Vagina (tissue), 2 donors: ENCODE data around the gene RASA3. TPM values are rescaled to one million over a fixed set of nuclear protein-coding genes. Genes with fewer than 3 reads are reported as not detected.
A peak's percentile ranks its signal among the peaks of the same experiment; 100 is the strongest.

ENCODE experiments used
- DNase-seq, 2 donors: peaks; one replicate each; pipeline ENCODE4 v3.0.0-alpha.2; 2017; ENCODE audit errors: extremely low spot score in 2 of 2
- H3K27ac ChIP-seq: fragments of 200-600 bp; sonication (generic); one replicate; pipeline ENCODE4 v1.5.1; 2019
- H3K27me3 ChIP-seq: fragments of 200-600 bp; sonication (generic); one replicate; pipeline ENCODE4 v1.5.1; 2019
- H3K36me3 ChIP-seq, 2 donors: fragments of 200-600 bp; sonication (generic); one replicate each; pipeline ENCODE4 v1.5.1; 2017 to 2019
- H3K4me1 ChIP-seq: fragments of 200-600 bp; sonication (generic); one replicate; pipeline ENCODE4 v1.5.1; 2019
- H3K4me3 ChIP-seq, 2 donors: fragments of 200-600 bp; sonication (generic); 1 replicate in 1 of 2; 2 replicates in 1 of 2; pipeline ENCODE4 v1.5.1; 2016 to 2019
- H3K9me3 ChIP-seq: fragments of 200-600 bp; sonication (generic); one replicate; pipeline ENCODE4 v1.5.1; 2019
- CTCF ChIP-seq, 3 experiments: fragments of 450-650 bp in 2 of 3; fragments of 200-600 bp in 1 of 3; sonication (generic) in 1 of 3; IDR thresholded peaks; one replicate each; pipeline ENCODE4 v1.5.1; 2017 to 2019; ENCODE audit warnings: antibody characterized with exemption in 3 of 3, mild to moderate bottlenecking in 2 of 3, moderate library complexity in 2 of 3
- POLR2A ChIP-seq, 2 donors: fragments of 450-650 bp; IDR thresholded peaks; one replicate each; pipeline ENCODE4 v1.6.1; 2017; ENCODE audit warnings: antibody characterized with exemption in 2 of 2, mild to moderate bottlenecking in 2 of 2, moderate library complexity in 2 of 2
- POLR2AphosphoS5 ChIP-seq, 2 donors: sonication (generic); formaldehyde crosslinking; IDR thresholded peaks; one replicate each; pipeline ENCODE4 v1.9.0; 2017; ENCODE audit warnings: antibody characterized with exemption in 2 of 2, mild to moderate bottlenecking in 2 of 2, low read depth in 1 of 2; ENCODE audit not compliant: insufficient read depth in 1 of 2
- intact Hi-C: fragments of 100-400 bp; cut with DNase I; formaldehyde crosslinking; loops from one replicate; pipeline ENCODE4 v1.15.1; 2023
- total RNA-seq: library from RNA; depleted of rRNA; stranded (reverse); fragments of >200 nt; gene quantifications from one replicate; pipeline ENCODE4 v1.2.3, GENCODE V29; 2016

RASA3 gene
- total RNA-seq, 1 donor from 2014 or later = 19.6 TPM

- no peak for DNase-seq
- Histone ChIP-seq H3K27me3 (no peaks in the 10 kb centered on the region), H3K4me1 (peaks cover 55% of the 10 kb centered on the region), H3K9me3 (no peaks in the 10 kb centered on the region), H3K27ac (no peak overlapping the region), H3K36me3 (no peaks in the 10 kb centered on the region), H3K4me3 (no peak overlapping the region)
- intact Hi-C loops = no loop called here
- no peak for TF ChIP-seq CTCF (IDR thresholded peaks at IDR 0.05)
- TF ChIP-seq POLR2AphosphoS5 (IDR thresholded peaks at IDR 0.05; ENCODE audit: insufficient read depth in 1 of 2, low read depth in 1 of 2) = no peak
- no peak for TF ChIP-seq POLR2A (IDR thresholded peaks at IDR 0.05)
Observed at GRCh38 chr13:114039471-114040141, 92.8 kb downstream of the RASA3 start.

- Histone ChIP-seq H3K36me3 (no peaks in the 10 kb centered on the region), H3K27me3 (no peaks in the 10 kb centered on the region), H3K4me3 (no peak overlapping the region), H3K9me3 (no peaks in the 10 kb centered on the region), H3K27ac (peak overlapping the region; percentile 39), H3K4me1 (peaks cover 60% of the 10 kb centered on the region)
- intact Hi-C loops = no loop called here
- DNase-seq = no peak
- TF ChIP-seq POLR2AphosphoS5 (IDR thresholded peaks at IDR 0.05; ENCODE audit: insufficient read depth in 1 of 2, low read depth in 1 of 2) (no peak), CTCF (IDR thresholded peaks at IDR 0.05) (no peak)
Observed at GRCh38 chr13:114038900-114039299, 93.5 kb downstream of the RASA3 start.

- H3K4me3 ChIP-seq = no peak overlapping the region
- peaks cover 64% of the 10 kb centered on the region for H3K4me1 ChIP-seq
- intact Hi-C loops = no loop called here
- no peaks in the 10 kb centered on the region for H3K9me3 ChIP-seq
- no peaks in the 10 kb centered on the region for H3K27me3 ChIP-seq
- TF ChIP-seq POLR2AphosphoS5 (IDR thresholded peaks at IDR 0.05; ENCODE audit: insufficient read depth in 1 of 2, low read depth in 1 of 2) (peak in 1 of 2 donors; percentile 29), POLR2A (IDR thresholded peaks at IDR 0.05) (no peak)
- H3K27ac ChIP-seq = peak overlapping the region; percentile 28
- H3K36me3 ChIP-seq = no peaks in the 10 kb centered on the region
- no peak for DNase-seq
Observed at GRCh38 chr13:114038211-114038613, 94.2 kb downstream of the RASA3 start.

- intact Hi-C loops = no loop called here
- DNase-seq = no peak
- H3K36me3 ChIP-seq = no peaks in the 10 kb centered on the region
- no peaks in the 10 kb centered on the region for H3K9me3 ChIP-seq
- H3K4me1 ChIP-seq = peaks cover 58% of the 10 kb centered on the region
- no peak for TF ChIP-seq CTCF (IDR thresholded peaks at IDR 0.05)
- H3K27me3 ChIP-seq = no peaks in the 10 kb centered on the region
- peak overlapping the region; percentile 28 for H3K27ac ChIP-seq
- no peak overlapping the region for H3K4me3 ChIP-seq
Observed at GRCh38 chr13:114037674-114038073, 94.7 kb downstream of the RASA3 start.

- Histone ChIP-seq H3K9me3 (no peaks in the 10 kb centered on the region), H3K36me3 (no peaks in the 10 kb centered on the region), H3K27ac (peak overlapping the region; percentile 86), H3K4me1 (peaks cover 68% of the 10 kb centered on the region), H3K4me3 (peak overlapping the region; percentile 1 to 7), H3K27me3 (no peaks in the 10 kb centered on the region)
- TF ChIP-seq CTCF (IDR thresholded peaks at IDR 0.05) (no peak), POLR2AphosphoS5 (IDR thresholded peaks at IDR 0.05; ENCODE audit: insufficient read depth in 1 of 2, low read depth in 1 of 2) (peak in 1 of 2 donors; percentile 38)
- DNase-seq = no peak
- intact Hi-C loops = no loop called here
Observed at GRCh38 chr13:114035583-114036531, 96.6 kb downstream of the RASA3 start.
